ENCODE results near the gene RAB3C. TPM values are rescaled to one million over a fixed set of nuclear protein-coding genes. Genes with fewer than 3 reads are reported as not detected.

RAB3C gene
- polyA plus RNA-seq, 1 donor (not counting 4 experiments of a cell fraction or from before 2014, with no cell fraction given), result not detected

- Histone ChIP-seq H3K9me1 (ENCODE audit: control insufficient read depth, extremely low read depth, insufficient read depth, low read length) (no peaks in the 10 kb centered on the region), H3K79me2 (ENCODE audit: control insufficient read depth, insufficient read depth, low read length) (no peaks in the 10 kb centered on the region), H3K9ac (ENCODE audit: control insufficient read depth, extremely low read depth, insufficient read depth, low read length) (no peak overlapping the region), H3K4me1 (ENCODE audit: control insufficient read depth, extremely low read depth, insufficient read depth, low read length) (no peaks in the 10 kb centered on the region), H3K4me3 (ENCODE audit: control insufficient read depth in 2 of 3, extremely low read depth in 1 of 3, insufficient read depth in 2 of 3, low read depth in 1 of 3, low read length in 3 of 3) (no peak overlapping the region), H2AFZ (ENCODE audit: control insufficient read depth, low read length) (no peak overlapping the region), H3K9me3 (ENCODE audit: control insufficient read depth, low read depth, low read length) (no peaks in the 10 kb centered on the region), H3K27me3 (ENCODE audit: control insufficient read depth, extremely low read depth, insufficient read depth, low read length) (no peaks in the 10 kb centered on the region), H3K4me2 (ENCODE audit: control insufficient read depth, extremely low read depth, insufficient read depth, low read depth, low read length) (no peak overlapping the region), H4K20me1 (ENCODE audit: control insufficient read depth, extremely low read depth, insufficient read depth, low read length) (no peaks in the 10 kb centered on the region), H3K36me3 (ENCODE audit: control insufficient read depth in 2 of 2, extremely low read depth in 1 of 2, insufficient read depth in 2 of 2, low read length in 2 of 2) (no peaks in the 10 kb centered on the region), H3K27ac (ENCODE audit: control insufficient read depth, insufficient read depth, low read length) (no peak overlapping the region)
- FAIRE-seq (no peak), DNase-seq (ENCODE audit: low read depth, low spot score) (no peak)
- TF ChIP-seq CTCF (optimal IDR thresholded peaks at IDR 0.05 in 1 of 3, IDR thresholded peaks at IDR 0.05 in 1 of 3, conservative IDR thresholded peaks at IDR 0.05 in 1 of 3; ENCODE audit: extremely low read depth in 1 of 3, insufficient read depth in 2 of 3, low read length in 3 of 3) (no peak), EZH2 (IDR thresholded peaks at IDR 0.05; ENCODE audit: low read length) (no peak)
- dilution Hi-C loops (cut with MboI; ENCODE audit: extremely low pct_ligation_motif_present, low sequenced_read_pairs), result no loop called here
Measured at GRCh38 chr5:58699762-58700118, 116.9 kb downstream of the RAB3C start.

GRCh38 chr5:58703925-58704555, 121.2 kb downstream of the RAB3C start:
- H4K20me1 ChIP-seq (ENCODE audit: control insufficient read depth, extremely low read depth, insufficient read depth, low read length), result no peaks in the 10 kb centered on the region
- H3K4me1 ChIP-seq (ENCODE audit: control insufficient read depth, extremely low read depth, insufficient read depth, low read length), result no peaks in the 10 kb centered on the region
- no peak overlapping the region for H3K4me3 ChIP-seq (ENCODE audit: control insufficient read depth in 2 of 3, extremely low read depth in 1 of 3, insufficient read depth in 2 of 3, low read depth in 1 of 3, low read length in 3 of 3)
- H3K79me2 ChIP-seq (ENCODE audit: control insufficient read depth, insufficient read depth, low read length), result no peaks in the 10 kb centered on the region
- H3K36me3 ChIP-seq (ENCODE audit: control insufficient read depth in 2 of 2, extremely low read depth in 1 of 2, insufficient read depth in 2 of 2, low read length in 2 of 2), result no peaks in the 10 kb centered on the region
- no peak overlapping the region for H3K9ac ChIP-seq (ENCODE audit: control insufficient read depth, extremely low read depth, insufficient read depth, low read length)
- TF ChIP-seq CTCF (optimal IDR thresholded peaks at IDR 0.05 in 1 of 3, IDR thresholded peaks at IDR 0.05 in 1 of 3, conservative IDR thresholded peaks at IDR 0.05 in 1 of 3; ENCODE audit: extremely low read depth in 1 of 3, insufficient read depth in 2 of 3, low read length in 3 of 3), result no peak
- TF ChIP-seq EZH2 (IDR thresholded peaks at IDR 0.05; ENCODE audit: low read length), result no peak
- no peak overlapping the region for H3K4me2 ChIP-seq (ENCODE audit: control insufficient read depth, extremely low read depth, insufficient read depth, low read depth, low read length)
- H3K9me1 ChIP-seq (ENCODE audit: control insufficient read depth, extremely low read depth, insufficient read depth, low read length), result no peaks in the 10 kb centered on the region
- dilution Hi-C loops (cut with MboI; ENCODE audit: extremely low pct_ligation_motif_present, low sequenced_read_pairs), result no loop called here
- H3K9me3 ChIP-seq (ENCODE audit: control insufficient read depth, low read depth, low read length), result no peaks in the 10 kb centered on the region
- no peak overlapping the region for H3K27ac ChIP-seq (ENCODE audit: control insufficient read depth, insufficient read depth, low read length)
- H2AFZ ChIP-seq (ENCODE audit: control insufficient read depth, low read length), result no peak overlapping the region
- FAIRE-seq, result no peak
- no peaks in the 10 kb centered on the region for H3K27me3 ChIP-seq (ENCODE audit: control insufficient read depth, extremely low read depth, insufficient read depth, low read length)
- DNase-seq (ENCODE audit: low read depth, low spot score), result no peak
